GM12864 (cell line): Measurements from ENCODE around the gene HAGHL.

Experiments
- DNase-seq: peaks from one replicate; pipeline ENCODE4 v3.0.0-alpha.2; 2011; ENCODE audit warnings: low read depth
- H3K4me3 ChIP-seq: 2 replicates; pipeline ENCODE4 v1.5.1; 2011; ENCODE audit warnings: mild to moderate bottlenecking, low read depth, low read length, control low read depth
- CTCF ChIP-seq: IDR thresholded peaks from 2 replicates; pipeline ENCODE4 v1.5.1; 2011; ENCODE audit warnings: low read depth, mild to moderate bottlenecking, moderate library complexity, low read length, control low read depth, inconsistent platforms; ENCODE audit errors: missing control alignments

HAGHL gene

GRCh38 chr16:692356-693108 is 34.4 kb upstream of the HAGHL start:
- DNase-seq = no peak
- TF ChIP-seq CTCF = no peak
- no peak overlapping the region for H3K4me3 ChIP-seq

GRCh38 chr16:693364-693763 is 33.5 kb upstream of the HAGHL start:
- H3K4me3 ChIP-seq = no peak overlapping the region
- DNase-seq = no peak
- TF ChIP-seq CTCF = no peak

- TF ChIP-seq CTCF = no peak
- DNase-seq = no peak
These were observed 33.1 kb upstream of the HAGHL start for GRCh38 chr16:693766-694165.

GRCh38 chr16:694187-694862 is 32.6 kb upstream of the HAGHL start:
- DNase-seq = no peak
- TF ChIP-seq CTCF = no peak
- 0 out of 2 replicates have a peak overlapping the region, but pooled peaks have one; percentile 49 for H3K4me3 ChIP-seq

More at GRCh38 chr16:693766-694165, 33.1 kb upstream of the HAGHL start:
- H3K4me3 ChIP-seq = no peak overlapping the region

- DNase-seq = no peak
- peak overlapping the region; percentile 49; the same call in 1 of the 2 replicates for H3K4me3 ChIP-seq
- TF ChIP-seq CTCF = no peak
These were observed 32.0 kb upstream of the HAGHL start for GRCh38 chr16:694863-695354.

GRCh38 chr16:695355-696089 is 31.4 kb upstream of the HAGHL start:
- no peak for TF ChIP-seq CTCF
- H3K4me3 ChIP-seq = peak overlapping the region; percentile 49
- DNase-seq = no peak
